GM21786 (cell line): Measurements from ENCODE around the gene IRF1.
A peak's percentile ranks its signal among the peaks of the same experiment; 100 is the strongest.
"Not testable (repeated sequence)": the region's sequence is repeated elsewhere in the genome, so short reads cannot be mapped to it uniquely, and the experiment has no call there.

Experiments used
- ATAC-seq: cut with Tn5 transposase; IDR thresholded peaks from one replicate; pipeline ENCODE4 v1.9.1; 2021; ENCODE audit not compliant: unreplicated experiment

Gene IRF1

DNA sequence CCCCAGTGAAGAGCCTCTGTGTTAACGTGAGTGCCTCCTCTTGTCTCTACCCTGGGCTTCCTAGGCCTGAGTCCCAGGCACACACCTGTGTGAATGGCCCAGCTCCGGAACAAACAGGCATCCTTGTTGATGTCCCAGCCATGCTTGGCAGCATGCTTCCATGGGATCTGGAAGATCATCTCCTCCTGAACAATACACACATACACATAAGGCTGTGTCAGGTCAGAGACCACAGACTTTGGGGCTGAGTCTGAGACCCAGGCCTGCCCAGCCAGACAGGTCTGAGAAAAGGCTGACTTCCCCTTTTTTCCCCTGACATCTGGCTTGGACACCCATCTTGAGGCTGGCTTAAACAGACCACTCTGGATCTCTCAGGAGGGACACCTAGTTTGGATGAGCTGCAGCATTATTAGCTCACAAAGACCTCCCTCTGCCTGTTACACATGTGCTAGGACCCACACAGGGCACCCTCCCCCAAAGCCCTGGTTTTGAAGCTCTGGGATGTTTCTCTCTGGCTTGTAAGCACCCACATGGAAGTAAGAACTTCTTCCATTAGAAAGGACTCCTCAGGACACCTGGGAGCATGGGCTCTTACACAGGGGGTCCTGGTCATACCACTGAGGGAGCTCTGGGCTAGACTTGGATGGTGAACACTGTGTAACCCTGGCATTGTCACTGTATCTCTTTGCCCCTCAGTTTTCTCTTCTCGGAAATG is 2.6 kb downstream of the IRF1 start:
- no peak for ATAC-seq

DNA sequence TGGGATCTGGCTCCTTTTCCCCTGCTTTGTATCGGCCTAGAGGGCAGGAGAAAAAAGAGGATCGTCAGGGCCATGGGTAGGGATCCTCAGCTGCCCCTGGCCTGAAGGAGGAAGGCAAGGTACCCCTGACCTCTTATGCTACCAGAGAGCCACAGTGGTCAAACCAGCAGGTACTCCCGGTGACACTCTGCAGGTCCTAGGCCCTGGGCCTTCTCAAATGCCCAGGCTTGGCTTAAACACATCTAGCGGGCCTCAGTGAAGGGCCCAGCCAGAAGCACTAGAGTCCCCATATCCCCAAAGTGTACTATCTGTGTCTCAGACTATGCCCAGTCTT is 3.5 kb downstream of the IRF1 start:
- no peak for ATAC-seq

GRCh38 chr5:132486318-132487094 is 4.1 kb downstream of the IRF1 start:
- no peak for ATAC-seq

DNA sequence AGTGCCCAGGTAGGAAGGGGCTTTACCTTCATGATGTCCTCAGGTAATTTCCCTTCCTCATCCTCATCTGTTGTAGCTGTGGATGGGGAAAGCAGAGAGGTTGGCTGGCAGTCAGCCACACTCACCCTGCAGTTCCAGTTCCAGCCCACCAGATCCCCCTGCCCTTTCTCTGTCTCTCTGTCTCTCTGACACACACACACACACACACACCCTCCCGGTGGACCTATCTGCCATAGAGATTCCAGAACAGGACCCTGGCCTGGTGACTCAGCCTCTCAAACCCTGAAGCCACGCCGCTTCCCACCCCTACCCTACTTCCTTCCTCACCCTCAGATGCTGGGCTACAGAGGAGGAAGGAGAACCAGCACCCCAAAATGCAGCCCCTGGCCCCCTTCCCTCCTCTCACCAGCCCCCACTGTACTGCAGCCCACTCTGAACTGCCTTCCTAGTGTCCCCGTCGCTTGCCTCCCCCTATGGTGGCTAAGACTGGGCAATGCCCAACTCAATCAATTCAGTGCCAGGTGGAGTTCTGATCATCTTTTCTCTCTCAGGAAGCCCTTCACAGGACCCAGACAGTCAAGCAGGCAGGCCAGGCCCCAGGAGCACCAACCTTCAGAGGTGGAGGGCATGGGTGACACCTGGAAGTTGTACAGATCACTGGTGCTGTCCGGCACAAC is 4.8 kb downstream of the IRF1 start:
- ATAC-seq: no peak

DNA sequence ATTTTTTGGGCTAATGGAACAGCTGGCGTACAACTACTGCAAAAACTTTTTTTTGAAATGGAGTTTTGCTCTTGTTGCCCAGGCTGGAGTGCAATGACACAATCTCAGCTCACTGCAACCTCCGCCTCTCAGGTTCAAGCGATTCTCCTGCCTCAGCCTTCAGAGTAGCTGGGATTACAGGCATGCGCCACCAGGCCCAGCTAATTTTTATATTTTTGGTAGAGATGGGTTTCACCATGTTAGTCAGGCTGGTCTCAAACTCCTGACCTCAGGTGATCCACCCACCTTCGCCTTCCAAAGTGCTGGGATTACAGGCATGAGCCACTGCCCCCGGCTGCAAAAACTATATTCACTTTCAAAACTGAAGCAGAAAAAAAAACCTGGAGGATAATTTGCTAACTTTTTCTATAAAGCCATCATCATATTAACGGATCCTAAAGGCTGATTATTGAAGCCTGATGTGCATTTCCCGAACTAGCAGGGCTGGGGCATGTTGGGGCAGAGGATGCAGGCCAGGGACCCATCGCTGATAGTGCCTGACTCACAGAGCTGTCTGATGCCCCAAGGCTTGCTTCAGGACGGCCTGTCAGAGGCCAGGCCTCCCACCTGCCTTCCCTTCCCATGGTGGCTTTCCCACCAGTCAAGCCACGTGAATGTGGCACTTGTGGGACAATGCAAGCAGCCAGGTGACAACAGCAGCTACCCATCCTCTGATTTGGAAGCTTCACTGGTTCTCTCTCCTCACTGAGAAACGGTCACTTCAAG is 5.5 kb downstream of the IRF1 start:
- not testable (repeated sequence) for ATAC-seq

- ATAC-seq: no peak
Observed at GRCh38 chr5:132484391-132484725, 6.2 kb downstream of the IRF1 start.

GRCh38 chr5:132483661-132484390 is 6.7 kb downstream of the IRF1 start:
- ATAC-seq: no peak

DNA sequence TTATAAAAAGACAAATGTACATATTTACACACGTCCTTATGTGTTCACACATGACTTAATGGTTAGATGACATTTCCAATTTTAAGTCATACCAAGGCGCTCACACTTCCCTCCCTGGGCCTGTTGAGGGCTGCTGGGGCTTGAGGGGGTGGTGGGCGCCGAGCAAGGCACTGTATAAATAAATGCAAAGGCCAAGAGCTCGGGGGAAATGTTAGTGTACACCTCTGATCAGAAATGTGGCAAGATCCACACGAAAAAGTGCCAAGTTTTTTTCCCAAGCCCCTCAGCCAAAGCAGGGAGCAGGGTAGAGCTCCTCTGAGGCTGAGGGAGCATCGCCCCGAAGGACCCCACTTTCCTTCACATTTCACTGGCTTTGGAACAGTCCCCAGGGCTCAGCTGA is 7.5 kb downstream of the IRF1 start:
- no peak for ATAC-seq

DNA sequence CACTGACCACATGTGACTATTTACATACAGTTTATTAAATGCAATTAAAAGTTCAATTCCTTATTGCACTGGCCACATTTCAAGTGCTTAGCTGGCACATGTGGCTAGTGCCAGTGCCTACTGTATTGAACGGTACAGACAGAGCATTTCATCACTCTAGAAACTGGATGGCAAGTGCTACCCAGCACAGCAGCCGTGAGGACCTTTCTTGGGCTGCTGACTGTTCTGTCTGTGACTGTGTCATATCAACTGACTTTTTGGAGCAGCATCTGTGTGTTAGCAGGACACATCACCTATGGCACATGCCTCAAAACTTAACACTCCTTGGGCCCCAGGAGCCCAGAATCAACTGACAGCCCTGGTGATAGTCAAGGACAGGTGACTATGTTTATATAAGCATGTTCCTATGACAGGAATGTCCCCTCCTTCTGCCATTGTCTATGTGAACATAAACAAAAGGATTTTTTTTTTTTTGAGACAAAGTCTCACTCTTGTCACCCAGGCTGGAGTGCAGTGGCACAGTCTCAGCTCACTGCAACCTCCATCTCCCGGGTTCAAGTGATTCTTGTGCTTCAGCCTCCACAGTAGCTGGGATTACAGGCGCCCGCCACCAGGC is 8.9 kb downstream of the IRF1 start:
- ATAC-seq: no peak

DNA sequence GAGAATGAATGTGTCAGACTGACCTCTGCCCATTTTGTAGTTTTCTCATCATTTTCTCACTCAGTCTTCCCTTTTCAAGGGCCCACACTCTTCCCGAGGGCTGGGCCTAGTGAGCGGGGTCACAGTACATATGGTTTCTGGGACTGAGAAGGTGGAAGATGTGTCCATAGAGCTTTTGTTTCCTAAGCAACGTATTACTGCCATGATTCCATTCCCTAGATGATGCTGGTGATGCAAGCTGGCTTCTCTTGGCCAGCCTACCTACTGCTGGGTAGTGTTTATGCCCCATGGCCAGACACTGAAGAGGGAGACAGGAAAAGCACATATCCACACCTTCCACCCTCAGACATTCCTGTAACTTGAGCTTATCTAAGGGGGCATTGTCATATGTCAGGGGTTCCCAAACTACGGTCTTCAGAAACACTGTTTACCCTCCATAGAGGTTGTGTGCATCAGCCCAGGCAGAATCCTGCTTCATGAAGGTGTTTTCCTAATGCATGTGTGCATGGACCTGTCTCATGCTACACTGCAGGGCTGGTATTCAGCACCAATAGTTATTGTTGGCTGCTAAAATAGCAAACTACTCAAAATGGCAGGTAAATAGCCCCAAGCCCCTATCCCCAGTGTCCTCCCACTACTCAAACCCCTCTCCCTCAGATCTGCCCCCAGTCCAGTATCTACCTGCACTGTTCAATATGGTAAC is 9.5 kb downstream of the IRF1 start:
- no peak for ATAC-seq

DNA sequence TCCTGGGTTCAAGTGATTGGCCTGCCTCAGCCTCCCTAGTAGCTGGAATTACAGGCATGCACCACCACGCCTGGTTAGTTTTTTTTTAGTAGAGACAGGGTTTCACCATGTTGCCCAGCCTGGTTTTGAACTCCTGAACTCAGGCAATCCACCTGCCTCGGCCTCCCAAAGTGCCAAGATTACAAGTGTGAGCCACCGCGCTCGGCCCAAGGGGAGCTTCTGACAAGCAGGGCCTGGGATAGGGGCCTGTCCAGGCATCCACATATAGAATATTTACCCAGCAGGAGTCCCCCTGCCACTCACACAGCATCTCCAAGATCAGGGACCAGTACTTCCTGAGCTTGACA is 10.1 kb downstream of the IRF1 start:
- no peak for ATAC-seq

DNA sequence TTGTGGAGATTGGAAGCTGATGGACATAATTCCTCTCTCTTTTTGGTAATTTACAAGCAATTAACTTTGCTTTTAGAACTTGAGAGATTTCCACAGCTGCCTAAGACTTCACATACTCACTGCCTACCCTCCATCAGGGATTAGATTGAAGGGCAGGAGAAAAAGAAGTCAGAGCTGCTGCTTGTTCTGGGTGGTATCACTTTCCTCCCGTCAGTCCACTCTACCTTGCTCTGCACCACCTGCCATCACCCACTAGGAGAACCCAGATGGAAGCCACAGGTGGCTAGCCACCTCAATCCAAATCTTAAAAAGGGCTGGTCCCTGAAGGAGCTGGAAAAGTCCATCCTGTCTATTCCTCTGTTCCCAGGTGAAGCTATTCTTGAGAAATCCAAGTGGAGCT is 10.5 kb downstream of the IRF1 start:
- ATAC-seq: no peak

DNA sequence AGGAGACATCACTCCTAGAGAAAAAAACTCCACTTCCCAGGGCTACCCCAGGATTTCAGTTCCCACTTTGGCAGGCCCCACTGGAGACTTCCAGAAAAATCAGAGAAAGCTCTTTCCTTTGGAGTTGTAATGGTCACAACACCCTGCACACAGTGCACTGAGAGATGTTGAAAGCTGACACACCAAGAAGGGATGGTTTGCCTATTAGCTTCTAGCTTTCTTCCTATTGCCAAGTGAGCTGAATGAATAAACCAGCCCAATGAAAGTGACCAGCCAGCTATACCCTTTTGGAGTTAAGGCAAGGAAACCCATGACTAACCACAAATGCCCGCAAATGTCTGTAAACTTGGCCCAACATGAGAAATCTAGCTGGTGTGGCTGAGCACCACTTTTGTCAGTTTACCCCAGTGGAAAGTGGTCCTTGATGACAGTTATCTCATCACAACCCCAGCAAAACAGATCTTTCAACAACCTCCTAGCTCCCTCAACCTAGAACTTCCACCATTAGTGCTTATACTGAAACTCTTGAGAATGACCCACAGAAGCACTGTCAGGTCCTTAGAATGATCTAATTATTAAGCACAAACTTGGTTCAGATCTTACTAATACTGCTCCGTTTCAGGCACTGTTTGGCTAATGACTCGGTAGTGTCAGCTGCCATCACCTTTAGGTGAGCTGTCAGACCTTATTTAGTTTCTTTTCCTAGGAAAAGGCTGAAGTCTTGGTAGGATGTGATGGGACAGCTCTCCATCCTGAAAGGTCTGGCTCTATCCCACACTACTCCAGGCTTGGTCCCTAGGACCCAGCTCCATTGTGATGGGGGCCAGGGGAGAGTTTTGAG is 11.2 kb downstream of the IRF1 start:
- ATAC-seq: peak; percentile 44

- ATAC-seq: no peak
Observed at GRCh38 chr5:132478366-132478871, 12.2 kb downstream of the IRF1 start.

DNA sequence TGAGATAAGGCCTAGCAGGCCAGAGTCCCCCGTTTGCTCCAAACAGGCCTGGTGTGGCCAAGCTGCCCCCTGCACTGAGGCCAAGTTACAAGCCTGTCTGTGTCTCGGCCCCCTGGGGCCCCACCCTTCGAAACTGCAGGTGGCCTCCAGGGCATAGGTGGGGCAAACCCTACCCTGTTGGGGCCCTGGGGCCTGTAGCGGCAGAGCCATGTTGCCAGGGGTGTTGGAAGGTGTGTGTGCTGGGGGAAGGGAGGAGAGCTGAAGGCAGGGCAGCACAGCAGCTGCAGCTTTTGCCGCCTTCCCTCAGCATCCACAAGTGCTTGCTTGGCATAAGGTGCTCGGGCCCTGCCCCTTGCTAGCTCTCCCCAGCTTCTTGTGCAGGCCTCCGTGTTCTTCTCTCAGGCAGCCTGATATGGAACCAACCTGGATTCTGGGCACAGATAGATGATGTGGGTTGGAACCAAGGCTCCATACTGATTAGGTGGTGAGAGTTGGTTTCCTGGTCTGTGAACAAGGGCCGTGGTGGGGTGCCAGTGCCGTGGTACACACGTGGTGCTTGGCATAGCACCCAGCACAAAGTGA is 12.7 kb downstream of the IRF1 start:
- ATAC-seq: no peak

DNA sequence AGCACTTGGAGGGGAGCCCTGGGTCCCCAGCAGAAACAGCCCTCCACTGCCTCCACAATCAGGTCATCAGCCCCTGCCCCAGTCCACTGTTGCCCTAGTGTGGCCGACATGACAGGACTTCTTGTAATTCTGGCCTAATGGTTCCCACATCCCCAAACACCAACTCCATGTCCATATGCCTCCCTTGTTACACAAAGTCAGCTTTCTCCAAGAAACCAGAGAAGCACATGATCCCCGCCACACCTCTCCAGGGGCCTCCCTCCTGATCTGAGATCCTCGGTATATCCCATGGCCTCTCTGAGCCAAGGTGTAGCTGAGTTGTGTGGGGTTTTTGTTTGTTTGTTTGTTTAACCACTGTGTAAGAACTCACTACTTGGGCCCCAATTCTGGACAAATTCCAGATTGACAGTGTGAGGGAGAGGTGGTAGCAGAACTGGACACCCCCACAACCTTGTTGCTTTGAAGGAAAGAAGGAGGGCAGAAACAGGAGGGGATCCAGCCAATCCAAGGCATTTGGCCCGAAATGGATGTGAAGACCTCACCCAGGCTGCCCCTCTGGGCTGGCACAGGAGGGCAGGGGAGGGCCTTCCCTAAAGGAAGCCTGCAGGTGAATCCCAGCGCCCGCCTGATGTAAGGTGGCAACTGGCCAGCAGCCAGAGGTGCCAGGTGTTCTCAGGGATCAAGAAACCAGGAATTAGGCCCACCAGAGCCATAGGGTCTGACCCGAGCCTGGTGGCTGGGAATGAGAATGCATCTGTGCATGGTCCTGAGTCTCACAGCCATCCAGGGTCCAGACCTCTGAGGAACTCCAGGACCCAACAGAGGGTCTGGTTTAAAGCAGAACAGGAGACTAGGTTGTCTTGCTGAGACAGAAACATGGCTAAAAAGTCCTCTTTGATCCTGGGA is 13.4 kb downstream of the IRF1 start:
- ATAC-seq: no peak
